PC-9 (cell line): ENCODE results near the gene DIRAS1.

ENCODE experiments used
- EZH2 ChIP-seq: fragments of 200-600 bp; sonication (generic); IDR thresholded peaks from 2 replicates; pipeline ENCODE4 v1.8.0; 2017; ENCODE audit warnings: antibody characterized with exemption, low read depth
- TF ChIP-seq, protein P1 (sequence below): fragments of 200-600 bp; sonication (generic); conservative IDR thresholded peaks from 2 replicates; pipeline ENCODE4 v1.6.1; 2017; ENCODE audit warnings: mixed run types, antibody characterized with exemption, mild to moderate bottlenecking, moderate library complexity

DNA sequence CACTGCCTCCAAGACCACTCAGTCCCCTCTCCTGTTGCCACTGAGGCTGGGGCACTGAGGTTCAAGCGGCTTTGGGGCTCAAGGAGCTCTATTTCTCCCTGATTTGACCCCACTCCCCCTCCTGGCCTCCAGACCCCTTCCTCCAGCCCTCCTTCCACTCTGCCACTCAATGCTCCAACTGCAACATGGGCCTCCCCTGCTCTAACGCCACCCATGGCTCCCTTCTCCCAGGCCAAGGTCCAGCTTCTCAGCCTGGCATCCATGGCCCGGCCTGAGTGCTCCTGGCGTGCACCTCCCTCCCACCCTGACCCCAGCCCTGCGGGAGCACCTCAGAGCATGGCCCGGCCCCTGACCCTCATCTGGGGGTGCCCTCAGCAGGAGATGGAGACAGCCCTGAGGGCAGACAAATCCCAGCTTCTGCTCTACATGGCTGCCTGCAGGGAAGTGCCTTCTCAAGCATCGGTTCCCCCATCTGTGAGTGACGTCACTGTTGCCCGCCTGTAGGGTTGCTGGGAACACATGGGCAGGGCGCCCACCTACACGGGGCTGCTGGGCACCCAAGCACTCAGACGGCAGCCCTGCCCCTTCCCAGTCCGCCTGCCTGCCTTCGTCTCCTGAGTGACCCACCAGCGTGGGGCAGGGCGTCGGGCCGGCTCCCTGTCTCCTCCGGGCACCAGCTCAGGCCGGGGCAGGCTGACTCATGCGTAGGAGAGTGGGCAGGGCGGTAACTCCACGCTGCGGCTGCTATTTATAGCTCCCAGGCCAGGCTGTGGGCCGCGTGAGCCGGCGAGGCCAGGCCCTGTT lies 1.6 kb upstream of the DIRAS1 start:
- TF ChIP-seq, protein P1, sequence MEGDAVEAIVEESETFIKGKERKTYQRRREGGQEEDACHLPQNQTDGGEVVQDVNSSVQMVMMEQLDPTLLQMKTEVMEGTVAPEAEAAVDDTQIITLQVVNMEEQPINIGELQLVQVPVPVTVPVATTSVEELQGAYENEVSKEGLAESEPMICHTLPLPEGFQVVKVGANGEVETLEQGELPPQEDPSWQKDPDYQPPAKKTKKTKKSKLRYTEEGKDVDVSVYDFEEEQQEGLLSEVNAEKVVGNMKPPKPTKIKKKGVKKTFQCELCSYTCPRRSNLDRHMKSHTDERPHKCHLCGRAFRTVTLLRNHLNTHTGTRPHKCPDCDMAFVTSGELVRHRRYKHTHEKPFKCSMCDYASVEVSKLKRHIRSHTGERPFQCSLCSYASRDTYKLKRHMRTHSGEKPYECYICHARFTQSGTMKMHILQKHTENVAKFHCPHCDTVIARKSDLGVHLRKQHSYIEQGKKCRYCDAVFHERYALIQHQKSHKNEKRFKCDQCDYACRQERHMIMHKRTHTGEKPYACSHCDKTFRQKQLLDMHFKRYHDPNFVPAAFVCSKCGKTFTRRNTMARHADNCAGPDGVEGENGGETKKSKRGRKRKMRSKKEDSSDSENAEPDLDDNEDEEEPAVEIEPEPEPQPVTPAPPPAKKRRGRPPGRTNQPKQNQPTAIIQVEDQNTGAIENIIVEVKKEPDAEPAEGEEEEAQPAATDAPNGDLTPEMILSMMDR = no peak
- TF ChIP-seq EZH2 = no peak
